RWPE2 (cell line): ENCODE data around the gene PLCL1.

Experiments
- ATAC-seq: fragments of 200-7000 bp; cut with Tn5 transposase; 3 replicates; pipeline ENCODE4 v1.9.1; 2021; ENCODE audit warnings: low read depth
- DNase-seq: peaks from one replicate; pipeline ENCODE4 v3.0.0-alpha.2; 2020; ENCODE audit warnings: low spot score
- H3K27ac ChIP-seq: fragments of 450-650 bp; 2 replicates; pipeline ENCODE4 v1.5.1; 2017; ENCODE audit warnings: mild to moderate bottlenecking; ENCODE audit not compliant: poor library complexity, severe bottlenecking
- H3K27me3 ChIP-seq: fragments of 250-450 bp; sonication (Bioruptor Pico); 2 replicates; pipeline ENCODE4 v1.5.1; 2021; ENCODE audit warnings: mild to moderate bottlenecking, moderate library complexity; ENCODE audit not compliant: insufficient read depth, poor library complexity, severe bottlenecking
- H3K36me3 ChIP-seq: fragments of 250-450 bp; sonication (Bioruptor Pico); 2 replicates; pipeline ENCODE4 v1.5.1; 2020; ENCODE audit warnings: low read depth, mild to moderate bottlenecking, moderate library complexity
- H3K4me1 ChIP-seq: fragments of 250-450 bp; sonication (Bioruptor Pico); 2 replicates; pipeline ENCODE4 v1.5.1; 2021; ENCODE audit warnings: mild to moderate bottlenecking, moderate library complexity; ENCODE audit not compliant: insufficient read depth, poor library complexity, severe bottlenecking
- H3K4me3 ChIP-seq: fragments of 250-450 bp; sonication (Bioruptor Pico); 2 replicates; pipeline ENCODE4 v1.5.1; 2021; ENCODE audit warnings: mild to moderate bottlenecking, moderate library complexity; ENCODE audit not compliant: severe bottlenecking
- H3K9me3 ChIP-seq: fragments of 250-450 bp; sonication (Bioruptor Pico); 2 replicates; pipeline ENCODE4 v1.5.1; 2021; ENCODE audit warnings: mild to moderate bottlenecking, moderate library complexity; ENCODE audit not compliant: severe bottlenecking
- CTCF ChIP-seq: fragments of 450-650 bp; IDR thresholded peaks from one replicate; pipeline ENCODE4 v1.5.1; 2017; ENCODE audit warnings: mild to moderate bottlenecking, moderate library complexity; ENCODE audit not compliant: poor library complexity, severe bottlenecking

PLCL1 gene

GRCh38 chr2:198033626-198034025 is 229.2 kb downstream of the PLCL1 start:
- no peaks in the 10 kb centered on the region for H3K9me3 ChIP-seq
- H3K4me3 ChIP-seq: no peak overlapping the region
- no peak overlapping the region for H3K27ac ChIP-seq
- TF ChIP-seq CTCF: no peak
- no peaks in the 10 kb centered on the region for H3K4me1 ChIP-seq
- H3K27me3 ChIP-seq: no peaks in the 10 kb centered on the region
- H3K36me3 ChIP-seq: no peaks in the 10 kb centered on the region
- DNase-seq: no peak
- no peak for ATAC-seq

- Histone ChIP-seq H3K36me3 (no peaks in the 10 kb centered on the region), H3K9me3 (no peaks in the 10 kb centered on the region), H3K27ac (no peak overlapping the region), H3K4me1 (no peaks in the 10 kb centered on the region), H3K4me3 (no peak overlapping the region), H3K27me3 (no peaks in the 10 kb centered on the region)
- ATAC-seq: no peak
- DNase-seq: no peak
- no peak for TF ChIP-seq CTCF
These were observed 231.9 kb downstream of the PLCL1 start for GRCh38 chr2:198036029-198036879.

GRCh38 chr2:198040835-198041234 is 236.4 kb downstream of the PLCL1 start:
- TF ChIP-seq CTCF: no peak
- DNase-seq (no peak), ATAC-seq (no peak)
- H3K27ac ChIP-seq: no peak overlapping the region
- no peak overlapping the region for H3K4me3 ChIP-seq
- no peaks in the 10 kb centered on the region for H3K36me3 ChIP-seq
- H3K9me3 ChIP-seq: no peaks in the 10 kb centered on the region
- no peaks in the 10 kb centered on the region for H3K27me3 ChIP-seq
- H3K4me1 ChIP-seq: no peaks in the 10 kb centered on the region

GRCh38 chr2:198042189-198042588 is 237.8 kb downstream of the PLCL1 start:
- ATAC-seq (no peak), DNase-seq (no peak)
- no peak for TF ChIP-seq CTCF
- Histone ChIP-seq H3K27ac (no peak overlapping the region), H3K4me1 (no peaks in the 10 kb centered on the region), H3K9me3 (no peaks in the 10 kb centered on the region), H3K27me3 (no peaks in the 10 kb centered on the region), H3K36me3 (no peaks in the 10 kb centered on the region), H3K4me3 (no peak overlapping the region)

- Histone ChIP-seq H3K4me3 (no peak overlapping the region), H3K4me1 (no peaks in the 10 kb centered on the region), H3K36me3 (no peaks in the 10 kb centered on the region), H3K9me3 (no peaks in the 10 kb centered on the region), H3K27me3 (no peaks in the 10 kb centered on the region), H3K27ac (no peak overlapping the region)
- ATAC-seq (no peak), DNase-seq (no peak)
- TF ChIP-seq CTCF: no peak
These were observed 240.4 kb downstream of the PLCL1 start for GRCh38 chr2:198044777-198045176.
